ENCODE results near the gene TSNAXIP1.

TSNAXIP1 gene

GRCh38 chr16:67841198-67841815 is 34.6 kb downstream of the TSNAXIP1 start:
- no peak for DNase-seq

- DNase-seq = peak; percentile 93
Observed at GRCh38 chr16:67841816-67842508, 35.3 kb downstream of the TSNAXIP1 start, which contains the start of gene THAP11. THAP11 (plus strand) TSS chr16:67842320; CDS start chr16:67842555, 235 bp downstream.

- DNase-seq = no peak
Observed at GRCh38 chr16:67842509-67843342, 36.0 kb downstream of the TSNAXIP1 start.

- no peak for DNase-seq
Observed at GRCh38 chr16:67843343-67843765, 36.7 kb downstream of the TSNAXIP1 start.

- no peak for DNase-seq
Observed at GRCh38 chr16:67844497-67844896, 37.8 kb downstream of the TSNAXIP1 start.

GRCh38 chr16:67845291-67846062 is 38.8 kb downstream of the TSNAXIP1 start:
- no peak for DNase-seq

GRCh38 chr16:67846063-67846319 is 39.3 kb downstream of the TSNAXIP1 start:
- no peak for DNase-seq

- peak; percentile 92 for DNase-seq
Observed at GRCh38 chr16:67846320-67847063, 39.8 kb downstream of the TSNAXIP1 start, which contains the start of gene NUTF2. NUTF2 (plus strand) TSS chr16:67846933; CDS start chr16:67865131, 18,198 bp downstream.

- no peak for DNase-seq
Observed at GRCh38 chr16:67847064-67847861, 40.6 kb downstream of the TSNAXIP1 start, which contains the start of gene CENPT. CENPT (minus strand) TSS chr16:67847693; CDS start chr16:67833859, 13,834 bp downstream.

- DNase-seq = no peak
Observed at GRCh38 chr16:67848118-67848517, 41.4 kb downstream of the TSNAXIP1 start.

GRCh38 chr16:67853670-67854069 is 47.0 kb downstream of the TSNAXIP1 start:
- no peak for DNase-seq

GRCh38 chr16:67855789-67856188 is 49.1 kb downstream of the TSNAXIP1 start:
- no peak for DNase-seq

- no peak for DNase-seq
Observed at GRCh38 chr16:67856927-67857546, 50.3 kb downstream of the TSNAXIP1 start.

GRCh38 chr16:67857547-67858233 is 51.0 kb downstream of the TSNAXIP1 start:
- no peak for DNase-seq

- DNase-seq = no peak
Observed at GRCh38 chr16:67858500-67858899, 51.8 kb downstream of the TSNAXIP1 start.

GRCh38 chr16:67860589-67861398 is 54.1 kb downstream of the TSNAXIP1 start:
- no peak for DNase-seq

- no peak for DNase-seq
Observed at GRCh38 chr16:67861877-67862276, 55.2 kb downstream of the TSNAXIP1 start.

- no peak for DNase-seq
Observed at GRCh38 chr16:67862623-67863583, 56.2 kb downstream of the TSNAXIP1 start.

Measured in DMS 273 treated with DMSO at 0.1 percent for 48 hours (cell line).